HepG2 (cell line): ENCODE results near the gene MYADML2. TPM values are rescaled to one million over a fixed set of nuclear protein-coding genes. Genes with fewer than 3 reads are reported as not detected.

ENCODE experiments used
- ATAC-seq: fragments of 200-7000 bp; cut with Tn5 transposase; 3 replicates; pipeline ENCODE4 v1.9.1; 2020; ENCODE audit warnings: mild to moderate bottlenecking, moderate library complexity
- BruUV-seq: library from RNA; stranded (reverse); fragments of 400-500 nt; replicated peaks from 2 replicates; lab custom pipeline; 2021; lab: Mats Ljungman, UMichigan
- CTCF ChIA-PET: fragments of 300-600 bp; formaldehyde crosslinking; extraction: SDS; loops from one replicate; lab custom pipeline; 2021; ENCODE audit warnings: low total read pairs, inconsistent platforms, low intra/inter-chr PET ratio; lab: Yijun Ruan, JAX
- POLR2A ChIA-PET: fragments of 350-600 bp; sonication (Branson Sonifier 250); formaldehyde crosslinking; loops from one replicate; lab custom pipeline; 2020; ENCODE audit warnings: antibody characterized with exemption, inconsistent platforms; lab: Yijun Ruan, JAX
- DNase-seq: peaks from one replicate; pipeline ENCODE4 v3.0.0-alpha.2; 2015; ENCODE audit warnings: low spot score
- FAIRE-seq: peaks from 3 replicates; lab custom pipeline; 2011; peaks lifted over from hg19 to GRCh38; lab: Jason Lieb, UNC
- H2AFZ ChIP-seq: one replicate; pipeline ENCODE4 v1.6.1; 2011; ENCODE audit warnings: low read length, inconsistent platforms
- H3K27ac ChIP-seq: fragments of 300-600 bp; 3 replicates; pipeline ENCODE4 v1.8.0; 2011; ENCODE audit warnings: mixed run types, mild to moderate bottlenecking, mixed read lengths, low read length, inconsistent platforms; ENCODE audit not compliant: insufficient read depth; ENCODE audit errors: extremely low read length
- H3K27me3 ChIP-seq, 2 experiments: fragments of 200-600 bp in 1 of 2; 2 replicates in 1 of 2; 3 replicates in 1 of 2; pipeline versions ENCODE4 v1.6.0 to v1.8.0; 2011; ENCODE audit warnings: low read length in 2 of 2, mild to moderate bottlenecking in 2 of 2, moderate library complexity in 2 of 2, inconsistent platforms in 1 of 2; ENCODE audit not compliant: insufficient read depth in 2 of 2, control insufficient read depth in 1 of 2
- H3K36me3 ChIP-seq, 2 experiments: fragments of 200-600 bp in 1 of 2; replicated peaks in 1 of 2; 2 replicates in 1 of 2; 3 replicates in 1 of 2; pipeline versions ENCODE4 v1.5.1 to v1.8.0; 2011; ENCODE audit warnings: low read length in 2 of 2, inconsistent platforms in 1 of 2; ENCODE audit not compliant: insufficient read depth in 2 of 2, control insufficient read depth in 1 of 2
- H3K4me1 ChIP-seq: 2 replicates; pipeline ENCODE4 v1.5.1; 2012; ENCODE audit warnings: low read length, inconsistent platforms; ENCODE audit not compliant: insufficient read depth
- H3K4me2 ChIP-seq: 2 replicates; pipeline ENCODE4 v1.6.0; 2011; ENCODE audit warnings: low read depth, low read length, inconsistent platforms
- H3K4me3 ChIP-seq, 3 experiments: fragments of 200-600 bp in 1 of 3; sonication (generic), shearing (Covaris generic) in 1 of 3; replicated peaks in 1 of 3; 2 replicates each; pipeline ENCODE4 v1.5.1; 2011 to 2016; ENCODE audit warnings: low read length in 3 of 3, inconsistent platforms in 2 of 3, low read depth in 2 of 3, mild to moderate bottlenecking in 2 of 3, control low read depth in 1 of 3, mixed read lengths in 1 of 3; ENCODE audit not compliant: insufficient read depth in 1 of 3
- H3K79me2 ChIP-seq: one replicate; pipeline ENCODE4 v1.6.1; 2011; ENCODE audit warnings: low read length, inconsistent platforms; ENCODE audit not compliant: insufficient read depth
- H3K9ac ChIP-seq: 2 replicates; pipeline ENCODE4 v1.6.0; 2011; ENCODE audit warnings: mild to moderate bottlenecking, low read depth, low read length, inconsistent platforms; ENCODE audit not compliant: insufficient read depth
- H3K9me3 ChIP-seq: 2 replicates; pipeline ENCODE4 v1.5.1; 2012; ENCODE audit warnings: mild to moderate bottlenecking, low read length
- H4K20me1 ChIP-seq: 2 replicates; pipeline ENCODE4 v1.6.0; 2011; ENCODE audit warnings: inconsistent platforms, mild to moderate bottlenecking, low read length, moderate library complexity; ENCODE audit not compliant: insufficient read depth
- AGO2 ChIP-seq: fragments of 200-400 bp; formaldehyde crosslinking; optimal IDR thresholded peaks from 2 replicates; pipeline ENCODE3; 2017; ENCODE audit warnings: mild to moderate bottlenecking, low read depth, low read length, moderate library complexity
- MAX ChIP-seq: IDR thresholded peaks from 2 replicates; pipeline ENCODE4 v1.6.1; 2012; ENCODE audit warnings: inconsistent platforms
- NONO ChIP-seq, 2 experiments: fragments of 450-650 bp in 1 of 2; sonication (generic) in 1 of 2; formaldehyde crosslinking in 1 of 2; IDR thresholded peaks in 1 of 2; conservative IDR thresholded peaks in 1 of 2; 2 replicates each; pipeline versions ENCODE4 v1.6.1 to v1.8.0; 2017 to 2022; ENCODE audit warnings: mild to moderate bottlenecking in 1 of 2, missing genetic modification reagents in 1 of 2, moderate library complexity in 1 of 2
- POLR2AphosphoS2 ChIP-seq: IDR thresholded peaks from 2 replicates; pipeline ENCODE4 v1.6.1; 2011; ENCODE audit warnings: low read depth, low read length, improper control_type of control experiment
- POLR2G ChIP-seq: fragments of 200-400 bp; formaldehyde crosslinking; IDR thresholded peaks from 2 replicates; pipeline ENCODE4 v1.6.1; 2018; ENCODE audit warnings: mild to moderate bottlenecking, low read depth, low read length, moderate library complexity
- RBFOX2 ChIP-seq: fragments of 200-400 bp; formaldehyde crosslinking; IDR thresholded peaks from 2 replicates; pipeline ENCODE4 v1.6.1; 2017; ENCODE audit warnings: low read depth, mild to moderate bottlenecking, low read length
- RBM22 ChIP-seq: fragments of 200-400 bp; formaldehyde crosslinking; optimal IDR thresholded peaks from 2 replicates; pipeline ENCODE3; 2017; ENCODE audit warnings: mild to moderate bottlenecking, low read length, moderate library complexity
- ZBTB33 ChIP-seq: sonication (generic); formaldehyde crosslinking; IDR thresholded peaks from 2 replicates; pipeline ENCODE4 v1.4.0; 2020; ENCODE audit warnings: missing genetic modification reagents
- ZNF326 ChIP-seq: sonication (generic); formaldehyde crosslinking; IDR thresholded peaks from 2 replicates; pipeline ENCODE4 v1.4.0; 2020; ENCODE audit warnings: missing genetic modification reagents, borderline replicate concordance
- ZNF451 ChIP-seq: sonication (generic); formaldehyde crosslinking; IDR thresholded peaks from 2 replicates; pipeline ENCODE4 v1.5.0; 2020; ENCODE audit warnings: mild to moderate bottlenecking, missing genetic modification reagents
- WGBS: methylation state at CpG from one replicate; pipeline ENCODE4 v1.1.6; 2017; ENCODE audit warnings: low lambda C conversion rate; 5-methylcytosine and 5-hydroxymethylcytosine counted together
- in situ Hi-C: cut with HindIII; loops from 2 replicates; pipeline ENCODE4 v1.10.0; 2017; ENCODE audit warnings: low pct_unique_long_range_greater_than_20kb; ENCODE audit not compliant: extremely low pct_ligation_motif_present
- intact Hi-C: fragments of 100-400 bp; cut with micrococcal nuclease; formaldehyde crosslinking; loops from one replicate; pipeline ENCODE4 v1.10.0; 2022; ENCODE audit not compliant: unreplicated experiment
- polyA plus RNA-seq, 8 experiments: library from polyadenylated mRNA; depleted of rRNA in 3 of 8; stranded (reverse) in 7 of 8; unstranded in 1 of 8; fragments of >200 nt; fragmentation: Illumina TruSeq in 4 of 8; extraction: Trizol in 4 of 8; gene quantifications; 2 replicates each; pipeline versions ENCODE4 v1.2.1 to v1.2.3, GENCODE V29; 2011 to 2016; ENCODE audit warnings: low read depth in 4 of 8, missing spikeins in 1 of 8, mixed read lengths in 1 of 8; ENCODE audit not compliant: insufficient read depth in 1 of 8
- total RNA-seq, 5 experiments: library from RNA; depleted of rRNA; stranded (reverse); fragments of >200 nt; fragmentation: Illumina TruSeq; extraction: Trizol; gene quantifications; 2 replicates each; pipeline ENCODE4 v1.2.3, GENCODE V29; 2016; ENCODE audit warnings: low read depth in 1 of 5

The MYADML2 gene
- total and polyA plus RNA-seq, 2 of the 13 experiments (the other 11 are each of a cell fraction or from before 2014, with no cell fraction given) = not detected

GRCh38 chr17:81905424-81905875 lies 41.6 kb downstream of the MYADML2 start (continued):
- TF ChIP-seq ZBTB33 (CRISPR knock-in tag) (peak; percentile 55; the same call in 1 of the 2 replicates), RBM22 (peak; percentile 58), MAX (peak; percentile 11; the same call in 1 of the 2 replicates), POLR2AphosphoS2 (0 out of 2 replicates have a peak, but pooled peaks have one; percentile 42), AGO2 (peak; percentile 7), RBFOX2 (peak; percentile 51; the same call in 1 of the 2 replicates), ZNF326 (CRISPR knock-in tag) (no peak), POLR2G (peak; percentile 19; the same call in 1 of the 2 replicates)
- TF ChIP-seq, all 625 proteins: peak for 8

DNA sequence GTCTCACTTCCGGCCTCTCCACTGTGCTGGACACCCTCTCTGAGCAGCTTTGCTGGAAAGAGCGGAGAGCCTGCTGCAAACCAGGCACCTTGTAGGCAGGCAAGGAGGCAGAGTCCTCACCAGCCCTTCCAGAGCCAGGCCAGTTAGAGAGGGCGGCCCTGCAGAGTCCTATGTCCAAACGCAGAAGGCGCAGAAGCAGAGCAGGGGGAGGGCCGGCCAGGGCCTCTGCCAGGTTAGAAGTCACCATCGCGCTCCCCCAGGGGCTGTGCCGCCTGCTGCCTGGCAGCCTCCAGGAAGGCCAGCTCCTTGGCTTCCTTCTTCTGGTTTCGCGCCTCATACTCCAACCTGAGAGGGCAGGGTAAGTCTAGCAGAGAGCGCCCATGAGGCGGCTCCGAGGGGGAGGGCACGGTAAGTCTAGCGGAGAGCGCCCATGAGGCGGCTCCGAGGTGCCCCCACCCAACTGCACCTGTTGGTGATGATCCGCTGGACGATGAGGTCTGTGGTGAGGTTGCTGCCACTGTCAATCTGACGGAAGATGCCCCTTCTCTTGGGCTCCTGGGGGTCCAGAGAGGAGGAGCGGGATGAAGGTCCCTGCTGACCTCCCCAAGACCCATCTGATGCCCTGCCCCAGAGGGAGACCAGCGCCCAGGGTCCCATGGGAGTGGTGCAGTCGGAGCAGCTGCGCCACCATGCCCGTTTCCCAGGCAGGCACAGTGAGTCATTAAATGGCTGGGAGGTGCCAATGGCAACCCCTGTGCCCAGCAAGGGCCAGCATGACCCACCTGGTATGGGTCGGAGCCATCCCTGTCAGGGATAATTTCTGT lies 42.2 kb downstream of the MYADML2 start:
- H3K9me3 ChIP-seq = no peaks in the 10 kb centered on the region
- TSS peak; percentile 9 for BruUV-seq
- peaks cover 22% of the 10 kb centered on the region for H3K79me2 ChIP-seq
- no peak for DNase-seq
- POLR2A ChIA-PET = interaction anchor here (0.9 to 1.5 kb wide), 2 partner anchors 13 to 22 kb away, joined by 3 read pairs; partner anchors contain the start of genes ALYREF and ANAPC11
- no peak overlapping the region for H3K9ac ChIP-seq
- no peak overlapping the region for H3K27ac ChIP-seq
- CTCF ChIA-PET = no interaction called here
- H4K20me1 ChIP-seq = peaks cover 14% of the 10 kb centered on the region; the same call in 1 of the 2 replicates
- peak; percentile 26 for TF ChIP-seq AGO2
- TF ChIP-seq NONO (IDR thresholded peaks at IDR 0.05) = no peak
- peak; percentile 49; the same call in 1 of the 2 replicates for TF ChIP-seq NONO (CRISPR knock-in tag; conservative IDR thresholded peaks at IDR 0.05)
- no peak for TF ChIP-seq ZNF451 (CRISPR knock-in tag)
- 0 out of 2 replicates have a peak, but pooled peaks have one; percentile 22 for TF ChIP-seq ZBTB33 (CRISPR knock-in tag)
- TF ChIP-seq RBFOX2 = 0 out of 2 replicates have a peak, but pooled peaks have one; percentile 7
- H3K27me3 ChIP-seq = no peaks in the 10 kb centered on the region
- no peak overlapping the region for H3K4me2 ChIP-seq
- 95% methylated on average over 23 of the region's 28 CpGs for WGBS
- no peak for FAIRE-seq
- peaks cover 49 to 64% of the 10 kb centered on the region in 2 experiments for H3K36me3 ChIP-seq
- in situ Hi-C loops = no loop called here
- ATAC-seq = no peak
- H2AFZ ChIP-seq = no peak overlapping the region
- intact Hi-C loops = no loop called here
- H3K4me1 ChIP-seq = peaks cover 42% of the 10 kb centered on the region
- H3K4me3 ChIP-seq = no peak overlapping the region
